ENCODE measurements around the gene TRAPPC3.
A peak's percentile ranks its signal among the peaks of the same experiment; 100 is the strongest.

The TRAPPC3 gene

GRCh38 chr1:36168514-36168913 lies 19.2 kb upstream of the TRAPPC3 start:
- no peak overlapping the region for H2BK120ac ChIP-seq (ENCODE audit: low read depth, low read length)
- H4K8ac ChIP-seq (ENCODE audit: low read depth, low read length), result no peak overlapping the region
- H2BK15ac ChIP-seq (replicated peaks; ENCODE audit: low read depth), result no peak overlapping the region
- H3K9ac ChIP-seq (ENCODE audit: low read length), result no peak overlapping the region
- no peak overlapping the region for H4K5ac ChIP-seq (ENCODE audit: low read length)
- H3K23ac ChIP-seq (ENCODE audit: low read length), result no peak overlapping the region
- H3K4me3 ChIP-seq (ENCODE audit: low read length), result no peak overlapping the region
- H3K36me3 ChIP-seq (ENCODE audit: control insufficient read depth, insufficient read depth, low read length), result peaks cover 15% of the 10 kb centered on the region
- H3K79me2 ChIP-seq (ENCODE audit: control insufficient read depth, insufficient read depth, low read length), result peaks cover 19% of the 10 kb centered on the region
- no peak overlapping the region for H3K27ac ChIP-seq (ENCODE audit: low read depth, low read length)
- no peak overlapping the region for H3K4me2 ChIP-seq (ENCODE audit: low read length)
- DNase-seq, result no peak
- no peaks in the 10 kb centered on the region for H3K27me3 ChIP-seq (ENCODE audit: insufficient read depth, low read length, poor library complexity)
- peaks cover 29% of the 10 kb centered on the region for H3K79me1 ChIP-seq (ENCODE audit: low read length)
- H3K4ac ChIP-seq (ENCODE audit: low read depth, low read length), result no peak overlapping the region
- no CpG with 5 or more reads among the region's 3 CpGs for WGBS (ENCODE audit: extremely low coverage, insufficient coverage, low lambda C conversion rate)
- no peak overlapping the region for H3K18ac ChIP-seq (ENCODE audit: low read length)
- H2AK5ac ChIP-seq (ENCODE audit: low read length), result no peak overlapping the region
- H3K56ac ChIP-seq (ENCODE audit: low read length), result no peak overlapping the region
- H3K4me1 ChIP-seq (ENCODE audit: control insufficient read depth, low read depth, low read length), result no peaks in the 10 kb centered on the region
- no peak overlapping the region for H2BK5ac ChIP-seq (ENCODE audit: low read length)

DNA sequence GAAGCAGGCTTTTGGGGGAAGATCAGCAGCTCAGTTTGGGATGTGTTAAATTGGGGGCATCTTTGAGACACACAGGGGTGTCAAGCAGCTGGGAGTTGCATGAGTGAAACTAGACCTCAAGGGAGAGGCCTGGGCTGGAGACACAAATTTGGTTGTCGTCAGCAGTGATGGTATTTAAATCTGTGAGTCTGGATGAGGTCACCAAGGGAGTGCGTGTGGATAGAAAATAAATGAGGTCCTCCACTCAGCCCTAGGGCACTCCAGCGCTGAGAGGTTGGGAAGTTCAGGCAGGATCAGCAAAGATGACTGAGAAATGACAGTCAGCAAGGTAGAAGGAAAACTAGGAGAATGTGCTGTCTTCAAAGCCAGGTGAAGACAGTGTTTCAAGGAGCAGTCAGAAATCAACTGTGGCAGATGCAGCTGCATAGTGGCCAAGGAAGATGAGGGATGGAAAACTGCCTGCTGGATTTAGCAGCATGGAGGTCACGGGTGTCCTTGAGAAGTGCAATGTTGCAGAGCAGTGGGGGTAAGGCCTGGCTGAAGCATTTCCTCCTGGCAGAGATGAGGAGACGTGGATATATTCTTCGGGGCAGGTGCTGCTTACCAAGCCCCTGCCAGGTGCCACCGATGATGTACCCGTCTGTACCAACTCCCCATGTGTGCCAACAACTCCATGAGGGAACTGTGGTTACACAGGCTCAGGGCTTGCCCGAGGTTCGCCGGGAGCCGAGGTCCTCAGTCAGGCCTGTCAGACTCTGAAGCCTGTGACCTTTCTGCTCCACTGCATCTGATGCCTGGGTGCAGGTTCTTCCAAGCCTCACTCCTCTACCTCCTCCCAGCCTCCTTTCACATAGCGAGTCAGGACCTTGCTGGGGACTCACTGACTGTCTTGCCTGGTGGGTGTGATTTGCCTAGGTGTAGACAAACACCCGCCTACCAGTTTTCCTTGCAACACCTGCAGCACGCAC lies 17.9 kb upstream of the TRAPPC3 start:
- Histone ChIP-seq H2BK5ac (ENCODE audit: low read length) (no peak overlapping the region), H3K23ac (ENCODE audit: low read length) (no peak overlapping the region), H3K79me1 (ENCODE audit: low read length) (peaks cover 38% of the 10 kb centered on the region), H2BK120ac (ENCODE audit: low read depth, low read length) (no peak overlapping the region), H3K4me1 (ENCODE audit: control insufficient read depth, low read depth, low read length) (no peaks in the 10 kb centered on the region), H3K4ac (ENCODE audit: low read depth, low read length) (no peak overlapping the region), H3K79me2 (ENCODE audit: control insufficient read depth, insufficient read depth, low read length) (peaks cover 28% of the 10 kb centered on the region), H4K8ac (ENCODE audit: low read depth, low read length) (no peak overlapping the region), H3K18ac (ENCODE audit: low read length) (no peak overlapping the region), H3K4me2 (ENCODE audit: low read length) (no peak overlapping the region), H3K27me3 (ENCODE audit: insufficient read depth, low read length, poor library complexity) (no peaks in the 10 kb centered on the region), H4K5ac (ENCODE audit: low read length) (no peak overlapping the region), H3K36me3 (ENCODE audit: control insufficient read depth, insufficient read depth, low read length) (peaks cover 7% of the 10 kb centered on the region), H3K56ac (ENCODE audit: low read length) (no peak overlapping the region), H3K4me3 (ENCODE audit: low read length) (no peak overlapping the region), H3K27ac (ENCODE audit: low read depth, low read length) (no peak overlapping the region), H3K9ac (ENCODE audit: low read length) (no peak overlapping the region), H2BK15ac (replicated peaks; ENCODE audit: low read depth) (no peak overlapping the region), H2AK5ac (ENCODE audit: low read length) (no peak overlapping the region)
- peak; percentile 47 for DNase-seq
- WGBS (ENCODE audit: extremely low coverage, insufficient coverage, low lambda C conversion rate), result no CpG with 5 or more reads among the region's 15 CpGs

- Histone ChIP-seq H3K56ac (ENCODE audit: low read length) (no peak overlapping the region), H2AK5ac (ENCODE audit: low read length) (no peak overlapping the region), H3K27ac (ENCODE audit: low read depth, low read length) (no peak overlapping the region), H2BK120ac (ENCODE audit: low read depth, low read length) (no peak overlapping the region), H3K4me2 (ENCODE audit: low read length) (no peak overlapping the region), H3K27me3 (ENCODE audit: insufficient read depth, low read length, poor library complexity) (no peaks in the 10 kb centered on the region), H2BK5ac (ENCODE audit: low read length) (no peak overlapping the region), H2BK15ac (replicated peaks; ENCODE audit: low read depth) (no peak overlapping the region), H3K4me1 (ENCODE audit: control insufficient read depth, low read depth, low read length) (peaks cover 9% of the 10 kb centered on the region), H3K9ac (ENCODE audit: low read length) (no peak overlapping the region), H3K4me3 (ENCODE audit: low read length) (no peak overlapping the region), H4K8ac (ENCODE audit: low read depth, low read length) (no peak overlapping the region), H3K4ac (ENCODE audit: low read depth, low read length) (no peak overlapping the region), H3K18ac (ENCODE audit: low read length) (no peak overlapping the region), H3K79me1 (ENCODE audit: low read length) (peaks cover 48% of the 10 kb centered on the region), H4K5ac (ENCODE audit: low read length) (no peak overlapping the region), H3K23ac (ENCODE audit: low read length) (no peak overlapping the region), H3K79me2 (ENCODE audit: control insufficient read depth, insufficient read depth, low read length) (peaks cover 39% of the 10 kb centered on the region), H3K36me3 (ENCODE audit: control insufficient read depth, insufficient read depth, low read length) (peaks cover 3% of the 10 kb centered on the region)
- DNase-seq, result no peak
- no CpG with 5 or more reads among the region's 4 CpGs for WGBS (ENCODE audit: extremely low coverage, insufficient coverage, low lambda C conversion rate)
These were observed 16.9 kb upstream of the TRAPPC3 start for GRCh38 chr1:36166136-36166535.

- Histone ChIP-seq H3K4me2 (ENCODE audit: low read length) (no peak overlapping the region), H2AK5ac (ENCODE audit: low read length) (no peak overlapping the region), H4K8ac (ENCODE audit: low read depth, low read length) (no peak overlapping the region), H3K4me1 (ENCODE audit: control insufficient read depth, low read depth, low read length) (peaks cover 13% of the 10 kb centered on the region), H3K79me2 (ENCODE audit: control insufficient read depth, insufficient read depth, low read length) (peaks cover 47% of the 10 kb centered on the region), H3K23ac (ENCODE audit: low read length) (no peak overlapping the region), H4K5ac (ENCODE audit: low read length) (no peak overlapping the region), H2BK120ac (ENCODE audit: low read depth, low read length) (no peak overlapping the region), H3K27ac (ENCODE audit: low read depth, low read length) (no peak overlapping the region), H2BK15ac (replicated peaks; ENCODE audit: low read depth) (no peak overlapping the region), H3K56ac (ENCODE audit: low read length) (no peak overlapping the region), H3K4ac (ENCODE audit: low read depth, low read length) (no peak overlapping the region), H3K9ac (ENCODE audit: low read length) (no peak overlapping the region), H3K27me3 (ENCODE audit: insufficient read depth, low read length, poor library complexity) (no peaks in the 10 kb centered on the region), H2BK5ac (ENCODE audit: low read length) (no peak overlapping the region), H3K79me1 (ENCODE audit: low read length) (peaks cover 51% of the 10 kb centered on the region), H3K36me3 (ENCODE audit: control insufficient read depth, insufficient read depth, low read length) (peaks cover under 1% of the 10 kb centered on the region), H3K4me3 (ENCODE audit: low read length) (no peak overlapping the region), H3K18ac (ENCODE audit: low read length) (no peak overlapping the region)
- DNase-seq, result no peak
- WGBS (ENCODE audit: extremely low coverage, insufficient coverage, low lambda C conversion rate), result no CpG with 5 or more reads among the region's 1 CpG
These were observed 15.9 kb upstream of the TRAPPC3 start for GRCh38 chr1:36165145-36165544.

- no peak overlapping the region for H3K18ac ChIP-seq (ENCODE audit: low read length)
- peaks cover 2% of the 10 kb centered on the region for H3K36me3 ChIP-seq (ENCODE audit: control insufficient read depth, insufficient read depth, low read length)
- peaks cover 54% of the 10 kb centered on the region for H3K79me1 ChIP-seq (ENCODE audit: low read length)
- no peak overlapping the region for H3K27ac ChIP-seq (ENCODE audit: low read depth, low read length)
- no peak overlapping the region for H3K4ac ChIP-seq (ENCODE audit: low read depth, low read length)
- no peak overlapping the region for H4K5ac ChIP-seq (ENCODE audit: low read length)
- H2BK120ac ChIP-seq (ENCODE audit: low read depth, low read length), result no peak overlapping the region
- WGBS (ENCODE audit: extremely low coverage, insufficient coverage, low lambda C conversion rate), result no CpG with 5 or more reads among the region's 2 CpGs
- peaks cover 55% of the 10 kb centered on the region for H3K79me2 ChIP-seq (ENCODE audit: control insufficient read depth, insufficient read depth, low read length)
- no peak overlapping the region for H2BK15ac ChIP-seq (replicated peaks; ENCODE audit: low read depth)
- H3K56ac ChIP-seq (ENCODE audit: low read length), result no peak overlapping the region
- no peak overlapping the region for H4K8ac ChIP-seq (ENCODE audit: low read depth, low read length)
- H2AK5ac ChIP-seq (ENCODE audit: low read length), result no peak overlapping the region
- H2BK5ac ChIP-seq (ENCODE audit: low read length), result no peak overlapping the region
- H3K27me3 ChIP-seq (ENCODE audit: insufficient read depth, low read length, poor library complexity), result no peaks in the 10 kb centered on the region
- H3K4me2 ChIP-seq (ENCODE audit: low read length), result no peak overlapping the region
- DNase-seq, result no peak
- no peak overlapping the region for H3K23ac ChIP-seq (ENCODE audit: low read length)
- H3K4me1 ChIP-seq (ENCODE audit: control insufficient read depth, low read depth, low read length), result peaks cover 16% of the 10 kb centered on the region
- H3K4me3 ChIP-seq (ENCODE audit: low read length), result no peak overlapping the region
- H3K9ac ChIP-seq (ENCODE audit: low read length), result no peak overlapping the region
These were observed 15.1 kb upstream of the TRAPPC3 start for GRCh38 chr1:36164361-36164760.

Measured in mesendoderm (in vitro differentiated cells).